ENCODE data around the gene FAM234B.
"Not testable (repeated sequence)": the region's sequence is repeated elsewhere in the genome, so short reads cannot be mapped to it uniquely, and the experiment has no call there.

The FAM234B gene

DNA sequence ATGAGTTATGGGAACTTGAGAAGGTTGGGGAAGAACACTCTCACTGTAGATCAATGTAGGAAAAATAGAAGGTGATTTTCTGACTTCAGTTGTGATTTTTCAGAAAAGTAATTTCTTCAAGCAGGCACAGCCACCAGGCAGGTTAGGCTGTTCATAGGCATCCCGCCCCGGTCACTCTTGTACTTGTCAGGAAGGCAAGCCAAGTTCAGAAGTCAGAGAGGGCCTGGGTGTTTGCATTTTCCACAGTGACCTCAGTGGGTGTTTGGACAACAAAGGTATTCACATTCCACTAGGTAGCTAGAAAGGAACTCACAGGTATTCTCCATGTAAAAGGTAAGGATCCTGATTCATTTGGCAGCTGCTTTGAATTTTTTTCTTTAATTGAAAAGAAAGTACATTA is 3.0 kb upstream of the FAM234B start:
- no peak for TF ChIP-seq CTCF (IDR thresholded peaks at IDR 0.05; ENCODE audit: low read depth, low read length)
- H3K4me3 ChIP-seq (ENCODE audit: low read depth, low read length) = no peak overlapping the region

GRCh38 chr12:13042666-13043230 is 1.4 kb upstream of the FAM234B start:
- H3K4me3 ChIP-seq (ENCODE audit: low read depth, low read length) = no peak overlapping the region
- TF ChIP-seq CTCF (IDR thresholded peaks at IDR 0.05; ENCODE audit: low read depth, low read length) = no peak

- H3K4me3 ChIP-seq (ENCODE audit: low read depth, low read length) = peak overlapping the region; percentile 92
- TF ChIP-seq CTCF (IDR thresholded peaks at IDR 0.05; ENCODE audit: low read depth, low read length) = no peak
Observed at GRCh38 chr12:13044906-13045299, 722 bp downstream of the FAM234B start.

GRCh38 chr12:13045816-13046215 is 1.6 kb downstream of the FAM234B start:
- TF ChIP-seq CTCF (IDR thresholded peaks at IDR 0.05; ENCODE audit: low read depth, low read length) = no peak

GRCh38 chr12:13046964-13047363 is 2.8 kb downstream of the FAM234B start:
- no peak overlapping the region for H3K4me3 ChIP-seq (ENCODE audit: low read depth, low read length)

More at GRCh38 chr12:13045816-13046215, 1.6 kb downstream of the FAM234B start:
- H3K4me3 ChIP-seq (ENCODE audit: low read depth, low read length) = no peak overlapping the region

DNA sequence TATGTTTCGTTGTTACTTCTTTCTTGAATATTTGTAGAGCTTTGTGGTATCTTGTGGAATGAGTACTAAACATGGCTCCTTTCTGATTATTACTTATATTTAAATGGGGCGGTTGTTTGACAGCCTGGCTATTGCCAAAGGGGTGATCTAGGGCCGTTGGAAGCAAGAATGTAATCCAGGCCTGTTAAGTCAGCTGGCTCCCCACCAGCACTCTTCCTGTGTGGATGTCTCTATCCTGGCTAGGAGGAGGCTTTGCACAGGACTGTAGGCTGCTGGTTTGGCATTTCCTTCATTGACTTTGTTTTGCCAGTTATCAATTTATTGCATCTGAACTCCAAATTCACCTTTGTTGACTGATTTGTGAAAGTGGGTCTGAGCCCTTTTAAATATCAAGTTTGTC is 5.6 kb downstream of the FAM234B start:
- no peak overlapping the region for H3K4me3 ChIP-seq (ENCODE audit: low read depth, low read length)
- no peak for TF ChIP-seq CTCF (IDR thresholded peaks at IDR 0.05; ENCODE audit: low read depth, low read length)

More at GRCh38 chr12:13046964-13047363, 2.8 kb downstream of the FAM234B start:
- TF ChIP-seq CTCF (IDR thresholded peaks at IDR 0.05; ENCODE audit: low read depth, low read length) = no peak

GRCh38 chr12:13052421-13052820 is 8.2 kb downstream of the FAM234B start:
- TF ChIP-seq CTCF (IDR thresholded peaks at IDR 0.05; ENCODE audit: low read depth, low read length) = no peak
- H3K4me3 ChIP-seq (ENCODE audit: low read depth, low read length) = no peak overlapping the region

- H3K4me3 ChIP-seq (ENCODE audit: low read depth, low read length) = not testable (repeated sequence)
Observed at GRCh38 chr12:13053617-13054016, 9.4 kb downstream of the FAM234B start.

All from WI38 (cell line).